Endothelial cell of umbilical vein (primary cell): ENCODE data around the gene HTATSF1. TPM values are rescaled to one million over a fixed set of nuclear protein-coding genes. Genes with fewer than 3 reads are reported as not detected.

Experiments
- BruUV-seq: library from RNA; stranded (reverse); fragments of 400-500 nt; replicated peaks from 2 replicates; lab custom pipeline; 2021; lab: Mats Ljungman, UMichigan
- CTCF ChIA-PET: fragments of 300-600, 350-600 bp; sonication (Branson Sonifier 250); formaldehyde crosslinking; loops from one replicate; lab custom pipeline; 2021; ENCODE audit warnings: antibody characterized with exemption, inconsistent platforms; lab: Charles Lee
- POLR2A ChIA-PET: fragments of 300-600, 350-600 bp; sonication (Branson Sonifier 250); formaldehyde crosslinking; loops from one replicate; lab custom pipeline; 2021; ENCODE audit warnings: antibody characterized with exemption, inconsistent platforms; lab: Charles Lee
- DNase-seq: peaks from one replicate; pipeline ENCODE4 v3.0.0-alpha.2; 2011; ENCODE audit warnings: low read depth, low spot score
- FAIRE-seq: peaks from 2 replicates; lab custom pipeline; 2011; peaks lifted over from hg19 to GRCh38; lab: Jason Lieb, UNC
- H2AFZ ChIP-seq: 2 replicates; pipeline ENCODE4 v1.6.0; 2012; ENCODE audit warnings: low read depth, low read length, control low read depth, inconsistent platforms
- H3K27ac ChIP-seq: 2 replicates; pipeline ENCODE4 v1.5.1; 2011; ENCODE audit warnings: low read depth, mild to moderate bottlenecking, control low read depth, low read length, moderate library complexity; ENCODE audit not compliant: insufficient read depth
- H3K27me3 ChIP-seq, 2 experiments: 2 replicates each; pipeline versions ENCODE4 v1.6.0 to v1.6.1; 2011; ENCODE audit warnings: low read length in 2 of 2, mixed read lengths in 1 of 2; ENCODE audit not compliant: control insufficient read depth in 2 of 2, insufficient read depth in 2 of 2
- H3K36me3 ChIP-seq, 2 experiments: 2 replicates in 1 of 2; 3 replicates in 1 of 2; pipeline ENCODE4 v1.5.1; 2011; ENCODE audit warnings: low read length in 2 of 2, mild to moderate bottlenecking in 1 of 2, moderate library complexity in 1 of 2; ENCODE audit not compliant: control insufficient read depth in 2 of 2, insufficient read depth in 2 of 2; ENCODE audit errors: extremely low read depth in 1 of 2
- H3K4me1 ChIP-seq: 3 replicates; pipeline ENCODE4 v1.5.1; 2011; ENCODE audit warnings: mild to moderate bottlenecking, low read length; ENCODE audit not compliant: control insufficient read depth, insufficient read depth; ENCODE audit errors: extremely low read depth
- H3K4me2 ChIP-seq: 2 replicates; pipeline ENCODE4 v1.6.1; 2011; ENCODE audit warnings: low read length, control low read depth, mixed read lengths; ENCODE audit not compliant: insufficient read depth
- H3K4me3 ChIP-seq, 3 experiments: fragments of 200-600 bp in 1 of 3; sonication (generic), shearing (Covaris generic) in 1 of 3; replicated peaks in 1 of 3; 2 replicates each; pipeline ENCODE4 v1.5.1; 2011 to 2016; ENCODE audit warnings: control low read depth in 3 of 3, low read length in 3 of 3, mild to moderate bottlenecking in 2 of 3, inconsistent platforms in 1 of 3, low read depth in 1 of 3, moderate library complexity in 1 of 3; ENCODE audit not compliant: insufficient read depth in 1 of 3
- H3K79me2 ChIP-seq: 2 replicates; pipeline ENCODE4 v1.6.0; 2012; ENCODE audit warnings: low read length, inconsistent platforms; ENCODE audit not compliant: control insufficient read depth, insufficient read depth
- H3K9ac ChIP-seq: replicated peaks from 2 replicates; pipeline ENCODE3; 2011; ENCODE audit warnings: low read length, control low read depth; ENCODE audit not compliant: insufficient read depth; ENCODE audit errors: extremely low read depth
- H3K9me1 ChIP-seq: replicated peaks from 3 replicates; pipeline ENCODE4 v1.6.0; 2011; ENCODE audit warnings: mild to moderate bottlenecking, low read length; ENCODE audit not compliant: control insufficient read depth, insufficient read depth; ENCODE audit errors: extremely low read depth
- H3K9me3 ChIP-seq: replicated peaks from 2 replicates; pipeline ENCODE4 v1.5.1; 2012; ENCODE audit warnings: low read length, inconsistent platforms; ENCODE audit not compliant: control insufficient read depth, insufficient read depth
- H4K20me1 ChIP-seq: replicated peaks from 2 replicates; pipeline ENCODE3; 2011; ENCODE audit warnings: mild to moderate bottlenecking, low read length; ENCODE audit not compliant: control insufficient read depth, insufficient read depth; ENCODE audit errors: extremely low read depth
- GATA2 ChIP-seq: IDR thresholded peaks from 2 replicates; pipeline ENCODE4 v1.7.0; 2011; ENCODE audit warnings: low read depth, mild to moderate bottlenecking, moderate library complexity, mixed read lengths, low read length; ENCODE audit not compliant: insufficient read length, insufficient read depth
- JUN ChIP-seq: IDR thresholded peaks from 2 replicates; pipeline ENCODE4 v1.6.1; 2011; ENCODE audit warnings: borderline replicate concordance, low read depth; ENCODE audit not compliant: insufficient read length, insufficient read depth
- POLR2AphosphoS5 ChIP-seq: IDR thresholded peaks from 2 replicates; pipeline ENCODE4 v1.6.1; 2012; ENCODE audit warnings: low read depth, mild to moderate bottlenecking, control low read depth, low read length, moderate library complexity; ENCODE audit not compliant: insufficient read depth
- dilution Hi-C: fragments of 300-500 bp; cut with MboI; formaldehyde crosslinking; loops from one replicate; pipeline ENCODE4 v1.15.0; 2019; ENCODE audit warnings: low sequenced_read_pairs; ENCODE audit not compliant: extremely low pct_ligation_motif_present
- intact Hi-C: fragments of 100-400 bp; cut with micrococcal nuclease; formaldehyde crosslinking; loops from one replicate; pipeline ENCODE4 v1.10.0; 2022
- polyA plus RNA-seq, 4 experiments: library from polyadenylated mRNA; depleted of rRNA in 3 of 4; stranded (reverse) in 3 of 4; unstranded in 1 of 4; fragments of >200 nt; gene quantifications; 2 replicates each; pipeline versions ENCODE4 v1.2.1 to v1.2.3, GENCODE V29; 2011 to 2012; ENCODE audit warnings: missing spikeins in 1 of 4
- total RNA-seq: library from RNA; stranded (reverse); gene quantifications from 2 replicates; pipeline ENCODE4 v1.2.3, GENCODE V29; 2021
- TF ChIP-seq, protein P1 (sequence below): IDR thresholded peaks from 2 replicates; pipeline ENCODE4 v1.6.1; 2011; ENCODE audit not compliant: insufficient read depth, insufficient read length

Gene HTATSF1
- total and polyA plus RNA-seq, 2 donors (not counting 3 experiments of a cell fraction or from before 2014, with no cell fraction given) = 1.0 to 31.1 TPM

GRCh38 chrX:136496186-136496763 lies 1.1 kb upstream of the HTATSF1 start:
- no peaks in the 10 kb centered on the region for H3K9me1 ChIP-seq
- no peaks in the 10 kb centered on the region for H4K20me1 ChIP-seq
- DNase-seq (no peak), FAIRE-seq (no peak)
- H3K79me2 ChIP-seq = peaks cover 17% of the 10 kb centered on the region
- H2AFZ ChIP-seq = peak overlapping the region; percentile 94
- ChIA-PET POLR2A (no interaction called here), CTCF (interaction anchor here (1.3 to 2.0 kb wide), 2 partner anchors 127 to 468 kb away, joined by 4 to 5 read pairs; no protein-coding TSS in a partner anchor)
- H3K27me3 ChIP-seq = no peaks in the 10 kb centered on the region
- BruUV-seq = TSS peak; percentile 92
- peaks cover 7% of the 10 kb centered on the region for H3K4me1 ChIP-seq
- TF ChIP-seq POLR2AphosphoS5 (peak; percentile 3), GATA2 (no peak)
- peak overlapping the region; percentile 80 for H3K4me2 ChIP-seq
- intact Hi-C loops (loop anchor here (2.0 to 10.0 kb wide), 4 partner anchors 201 to 523 kb away; partner anchors contain the start of gene MMGT1), dilution Hi-C loops (no loop called here)
- peak overlapping the region; percentile 94 for H3K27ac ChIP-seq
- H3K4me3 ChIP-seq = peak overlapping the region; percentile 46 to 76 (median 64)
- H3K9me3 ChIP-seq = no peaks in the 10 kb centered on the region
- H3K36me3 ChIP-seq = no peaks in the 10 kb centered on the region
- peak overlapping the region; percentile 93 for H3K9ac ChIP-seq

- dilution Hi-C loops = no loop called here
- ChIA-PET POLR2A (interaction anchor here (0.6 kb wide), 1 partner anchor 303 kb away, joined by 3 read pairs; no protein-coding TSS in a partner anchor), CTCF (interaction anchor here (1.3 to 2.0 kb wide), 2 partner anchors 128 to 468 kb away, joined by 4 to 5 read pairs; no protein-coding TSS in a partner anchor)
- TF ChIP-seq, protein P1, sequence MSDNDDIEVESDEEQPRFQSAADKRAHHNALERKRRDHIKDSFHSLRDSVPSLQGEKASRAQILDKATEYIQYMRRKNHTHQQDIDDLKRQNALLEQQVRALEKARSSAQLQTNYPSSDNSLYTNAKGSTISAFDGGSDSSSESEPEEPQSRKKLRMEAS = no peak
- TF ChIP-seq POLR2AphosphoS5 (peak; percentile 9), JUN (no peak), GATA2 (no peak)
- Histone ChIP-seq H3K4me3 (peak overlapping the region; percentile 46 to 89 (median 76)), H3K9ac (peak overlapping the region; percentile 93), H3K9me1 (no peaks in the 10 kb centered on the region), H3K4me1 (peaks cover 7% of the 10 kb centered on the region), H3K4me2 (peak overlapping the region; percentile 80), H3K36me3 (no peaks in the 10 kb centered on the region), H2AFZ (peak overlapping the region; percentile 94), H3K27me3 (no peaks in the 10 kb centered on the region), H3K27ac (peak overlapping the region; percentile 94), H3K9me3 (no peaks in the 10 kb centered on the region), H4K20me1 (no peaks in the 10 kb centered on the region), H3K79me2 (peaks cover 17% of the 10 kb centered on the region)
- FAIRE-seq (peak; percentile 87), DNase-seq (peak; percentile 84)
- BruUV-seq = no TSS peak
- intact Hi-C loops = loop anchor here (1.0 to 10.0 kb wide), 7 partner anchors 200 to 524 kb away; partner anchors contain the start of gene MMGT1
These were observed 432 bp upstream of the HTATSF1 start for GRCh38 chrX:136496764-136497555.
